B cell (primary cell): Measurements from ENCODE around the gene ANAPC7. TPM values are rescaled to one million over a fixed set of nuclear protein-coding genes. Genes with fewer than 3 reads are reported as not detected.

Source experiments
- ATAC-seq: fragments of 200-7000 bp; cut with Tn5 transposase; one replicate; pipeline ENCODE4 v1.10.0; 2021; ENCODE audit warnings: low read depth, mild to moderate bottlenecking, moderate number of reproducible peaks, moderate library complexity
- CTCF ChIA-PET: fragments of 350-600 bp; sonication (Branson Sonifier 250); formaldehyde crosslinking; loops from one replicate; lab custom pipeline; 2021; ENCODE audit warnings: antibody characterized with exemption, inconsistent platforms; lab: Charles Lee
- POLR2A ChIA-PET: fragments of 350-600 bp; sonication (Branson Sonifier 250); formaldehyde crosslinking; loops from one replicate; lab custom pipeline; 2021; ENCODE audit warnings: antibody characterized with exemption; lab: Charles Lee
- DNase-seq: peaks from one replicate; pipeline ENCODE4 v3.0.0; 2013
- H2AFZ ChIP-seq: 2 replicates; pipeline ENCODE4 v1.6.1; 2012; ENCODE audit warnings: mild to moderate bottlenecking, low read depth, low read length; ENCODE audit not compliant: insufficient read depth, poor library complexity, severe bottlenecking
- H3K27ac ChIP-seq, 2 donors: 1 replicate in 1 of 2; 2 replicates in 1 of 2; pipeline ENCODE4 v1.5.1; 2012 to 2013; ENCODE audit warnings: low read length in 2 of 2, mild to moderate bottlenecking in 2 of 2, moderate library complexity in 1 of 2
- H3K27me3 ChIP-seq, 4 experiments: fragments of 200-600 bp in 1 of 4; sonication (generic) in 1 of 4; replicated peaks in 1 of 4; 1 replicate in 2 of 4; 2 replicates in 2 of 4; pipeline versions ENCODE4 v1.6.1 to v1.7.0; 2013 to 2016; ENCODE audit warnings: low read length in 3 of 4, mild to moderate bottlenecking in 2 of 4, mixed read lengths in 1 of 4, moderate library complexity in 1 of 4; ENCODE audit not compliant: insufficient read depth in 4 of 4, control insufficient read depth in 3 of 4; ENCODE audit errors: control extremely low read depth in 1 of 4
- H3K36me3 ChIP-seq, 2 experiments: replicated peaks in 1 of 2; 1 replicate in 1 of 2; 2 replicates in 1 of 2; pipeline versions ENCODE4 v1.6.1 to v1.7.1; 2013; ENCODE audit warnings: low read length in 1 of 2; ENCODE audit not compliant: insufficient read depth in 2 of 2, control insufficient read depth in 1 of 2; ENCODE audit errors: control extremely low read depth in 1 of 2, extremely low read depth in 1 of 2
- H3K4me1 ChIP-seq, 2 donors: fragments of 200-600 bp in 1 of 2; sonication (generic) in 1 of 2; 1 replicate in 1 of 2; 2 replicates in 1 of 2; pipeline versions ENCODE4 v1.5.1 to v1.6.1; 2013 to 2017; ENCODE audit warnings: low read length in 2 of 2; ENCODE audit not compliant: control insufficient read depth in 2 of 2, insufficient read depth in 2 of 2
- H3K4me2 ChIP-seq: replicated peaks from 2 replicates; pipeline ENCODE3; 2012; ENCODE audit warnings: mild to moderate bottlenecking, low read depth, low read length; ENCODE audit not compliant: poor library complexity, severe bottlenecking
- H3K4me3 ChIP-seq, 5 experiments: fragments of 200-600 bp in 1 of 5; sonication (generic) in 1 of 5; 1 replicate in 3 of 5; 2 replicates in 2 of 5; pipeline versions ENCODE4 v1.5.1 to v1.7.0; 2011 to 2016; ENCODE audit warnings: low read length in 4 of 5, mild to moderate bottlenecking in 4 of 5, low read depth in 2 of 5, control low read depth in 1 of 5, moderate library complexity in 1 of 5; ENCODE audit not compliant: insufficient read depth in 1 of 5; ENCODE audit errors: control extremely low read depth in 1 of 5, extremely low read depth in 1 of 5
- H3K79me2 ChIP-seq: fragments of 200-600 bp; sonication (generic); one replicate; pipeline ENCODE4 v1.6.0; 2016; ENCODE audit warnings: low read length; ENCODE audit not compliant: control insufficient read depth, insufficient read depth
- H3K9ac ChIP-seq: fragments of 200-600 bp; sonication (generic); 2 replicates; pipeline ENCODE4 v1.6.1; 2017; ENCODE audit warnings: mild to moderate bottlenecking, low read length, moderate library complexity
- H3K9me3 ChIP-seq, 3 donors: one replicate each; pipeline versions ENCODE4 v1.6.1 to v1.7.1; 2013; ENCODE audit warnings: low read length in 2 of 3; ENCODE audit not compliant: control insufficient read depth in 2 of 3, insufficient read depth in 1 of 3; ENCODE audit errors: control extremely low read depth in 1 of 3
- H4K20me1 ChIP-seq: 2 replicates; pipeline ENCODE4 v1.6.0; 2012; ENCODE audit warnings: mild to moderate bottlenecking, low read length; ENCODE audit not compliant: insufficient read depth, control insufficient read depth, poor library complexity, severe bottlenecking
- H3K27ac Mint-ChIP-seq: one replicate; pipeline ENCODE4 v1.8.0; 2021; ENCODE audit warnings: mixed read lengths
- H3K27me3 Mint-ChIP-seq: one replicate; pipeline ENCODE4 v1.8.0; 2021; ENCODE audit warnings: mixed read lengths
- H3K4me1 Mint-ChIP-seq: one replicate; pipeline ENCODE4 v1.8.0; 2021; ENCODE audit warnings: mixed read lengths
- H3K4me3 Mint-ChIP-seq: one replicate; pipeline ENCODE4 v1.8.0; 2021; ENCODE audit warnings: mixed read lengths
- H3K9me3 Mint-ChIP-seq: one replicate; pipeline ENCODE4 v1.8.0; 2022; ENCODE audit warnings: mixed read lengths; ENCODE audit not compliant: insufficient read depth
- CTCF ChIP-seq: fragments of 200-600 bp; IDR thresholded peaks from one replicate; pipeline ENCODE4 v1.8.0; 2022; ENCODE audit warnings: antibody characterized with exemption, mild to moderate bottlenecking
- EZH2 ChIP-seq: IDR thresholded peaks from 2 replicates; pipeline ENCODE4 v1.6.1; 2012; ENCODE audit warnings: borderline replicate concordance, low read depth, mild to moderate bottlenecking, moderate library complexity, low read length; ENCODE audit not compliant: insufficient read depth, poor library complexity, severe bottlenecking
- WGBS: methylation state at CpG from one replicate; pipeline ENCODE4 v1.1.5; 2013; ENCODE audit warnings: missing lambda C conversion rate; ENCODE audit not compliant: insufficient coverage; 5-methylcytosine and 5-hydroxymethylcytosine counted together
- intact Hi-C: fragments of 100-400 bp; cut with micrococcal nuclease; formaldehyde crosslinking; loops from one replicate; pipeline ENCODE4 v1.10.0; 2022
- polyA plus RNA-seq: library from polyadenylated mRNA; depleted of rRNA; stranded (reverse); fragments of >200 nt; gene quantifications from 2 replicates; pipeline ENCODE4 v1.2.3, GENCODE V29; 2012
- total RNA-seq, 2 donors: library from RNA; stranded (reverse); fragments of 120-200 nt in 1 of 2; gene quantifications; 1 replicate in 1 of 2; 2 replicates in 1 of 2; pipeline versions ENCODE4 v1.2.3 to v1.2.4, GENCODE V29; 2013 to 2022

ANAPC7 gene
- total and polyA plus RNA-seq, 2 donors (not counting 1 experiment from before 2014, with no cell fraction given) = 56.9 to 68.4 TPM

- Mint-ChIP-seq H3K27ac (no peak overlapping the region), H3K4me3 (no peak overlapping the region), H3K27me3 (no peaks in the 10 kb centered on the region), H3K4me1 (peaks cover 14% of the 10 kb centered on the region), H3K9me3 (no peaks in the 10 kb centered on the region)
- TF ChIP-seq CTCF = no peak
- TF ChIP-seq EZH2 = no peak
- no peak overlapping the region for H3K27ac ChIP-seq
- no peak overlapping the region for H2AFZ ChIP-seq
- H3K4me1 ChIP-seq = peaks cover 12% of the 10 kb centered on the region in 2 donors
- H3K9me3 ChIP-seq = no peaks in the 10 kb centered on the region
- intact Hi-C loops = no loop called here
- ATAC-seq (no peak), DNase-seq (no peak)
- no peaks in the 10 kb centered on the region for H4K20me1 ChIP-seq
- ChIA-PET POLR2A (no interaction called here), CTCF (interaction anchor here (1.1 kb wide), 1 partner anchor 11 kb away, joined by 4 read pairs; no protein-coding TSS in a partner anchor)
- H3K4me3 ChIP-seq = no peak overlapping the region
- H3K79me2 ChIP-seq = no peaks in the 10 kb centered on the region
- H3K4me2 ChIP-seq = no peak overlapping the region
- no peaks in the 10 kb centered on the region for H3K27me3 ChIP-seq
- no peak overlapping the region for H3K9ac ChIP-seq
- H3K36me3 ChIP-seq = peaks cover 2 to 71% of the 10 kb centered on the region in 2 experiments
- 93% methylated on average over 10 of the region's 12 CpGs for WGBS
These were observed 57.5 kb downstream of the ANAPC7 start for GRCh38 chr12:110345963-110346362.

GRCh38 chr12:110345176-110345661 lies 58.3 kb downstream of the ANAPC7 start:
- WGBS = 90% methylated on average over 5 of the region's 11 CpGs
- H3K27ac Mint-ChIP-seq = no peak overlapping the region
- no peaks in the 10 kb centered on the region for H3K9me3 Mint-ChIP-seq

More at GRCh38 chr12:110345176-110345661, 58.3 kb downstream of the ANAPC7 start:
- Histone ChIP-seq H4K20me1 (no peaks in the 10 kb centered on the region), H3K4me1 (peaks cover 11 to 12% of the 10 kb centered on the region in 2 donors), H3K9ac (no peak overlapping the region), H3K4me2 (no peak overlapping the region), H3K27ac (no peak overlapping the region), H3K4me3 (no peak overlapping the region), H3K27me3 (no peaks in the 10 kb centered on the region), H3K9me3 (no peaks in the 10 kb centered on the region), H2AFZ (no peak overlapping the region), H3K79me2 (no peaks in the 10 kb centered on the region), H3K36me3 (peaks cover 2 to 77% of the 10 kb centered on the region in 2 experiments)
- Mint-ChIP-seq H3K4me1 (peaks cover 12% of the 10 kb centered on the region), H3K27me3 (no peaks in the 10 kb centered on the region), H3K4me3 (no peak overlapping the region)
- intact Hi-C loops = no loop called here
- ChIA-PET POLR2A (no interaction called here), CTCF (interaction anchor here (0.6 to 1.1 kb wide), 2 partner anchors 11 to 89 kb away, joined by 3 to 4 read pairs; no protein-coding TSS in a partner anchor)
- ATAC-seq (no peak), DNase-seq (no peak)
- no peak for TF ChIP-seq CTCF
- no peak for TF ChIP-seq EZH2
